Lower leg skin (tissue), 4 donors: Measurements from ENCODE around the gene WNT8B. TPM values are rescaled to one million over a fixed set of nuclear protein-coding genes. Genes with fewer than 3 reads are reported as not detected.
A peak's percentile ranks its signal among the peaks of the same experiment; 100 is the strongest.

Source experiments
- DNase-seq, 2 donors: peaks; one replicate each; pipeline ENCODE4 v3.0.0-alpha.2; 2019; ENCODE audit warnings: low spot score in 2 of 2
- H3K4me3 ChIP-seq: fragments of 200-600 bp; sonication (generic); 2 replicates; pipeline ENCODE4 v1.5.1; 2017; ENCODE audit warnings: mild to moderate bottlenecking, low read depth; ENCODE audit not compliant: poor library complexity, severe bottlenecking
- CTCF ChIP-seq, 3 donors: fragments of 450-650 bp; IDR thresholded peaks; one replicate each; pipeline ENCODE4 v1.5.1; 2016; ENCODE audit warnings: antibody characterized with exemption in 3 of 3, mild to moderate bottlenecking in 3 of 3, moderate library complexity in 2 of 3
- POLR2A ChIP-seq, 2 donors: fragments of 450-650 bp; IDR thresholded peaks; one replicate each; pipeline ENCODE4 v1.6.1; 2016 to 2017; ENCODE audit warnings: antibody characterized with exemption in 2 of 2, mild to moderate bottlenecking in 1 of 2, moderate library complexity in 1 of 2
- WGBS, 2 donors: methylation state at CpG; one replicate each; pipeline ENCODE4 v1.1.5; 2018; 5-methylcytosine and 5-hydroxymethylcytosine counted together
- intact Hi-C: fragments of 100-400 bp; cut with DNase I; formaldehyde crosslinking; loops from one replicate; pipeline ENCODE4 v1.15.0; 2023; ENCODE audit warnings: low total_unique reads
- total RNA-seq, 4 donors: library from RNA; depleted of rRNA; stranded (reverse); fragments of >200 nt; gene quantifications; one replicate each; pipeline ENCODE4 v1.1.0, GENCODE V29; 2016

The WNT8B gene
- total RNA-seq, 4 donors from 2014 or later = 0.42 TPM; not detected in 3

DNA sequence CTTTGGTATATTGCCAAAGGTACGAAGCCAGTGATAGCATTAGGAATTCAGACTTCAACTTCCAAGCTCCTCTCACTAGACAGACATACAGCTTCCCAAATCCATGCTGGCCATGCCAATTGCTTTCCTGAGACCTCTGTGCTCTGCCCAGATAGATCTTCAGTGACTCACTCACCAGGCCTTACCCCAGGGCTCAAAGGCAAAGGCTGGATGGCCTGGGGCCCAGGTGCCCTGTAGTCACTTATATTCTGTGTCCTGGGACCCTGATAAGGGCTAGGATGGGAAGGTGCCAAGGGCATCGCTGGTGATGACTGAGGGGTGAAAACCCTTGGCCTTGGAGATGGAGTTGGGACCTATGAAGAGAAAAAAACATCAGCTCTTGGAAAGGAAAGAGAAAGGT, 27.7 kb downstream of the WNT8B start:
- peak in 1 of 2 donors; percentile 65 for DNase-seq

DNA sequence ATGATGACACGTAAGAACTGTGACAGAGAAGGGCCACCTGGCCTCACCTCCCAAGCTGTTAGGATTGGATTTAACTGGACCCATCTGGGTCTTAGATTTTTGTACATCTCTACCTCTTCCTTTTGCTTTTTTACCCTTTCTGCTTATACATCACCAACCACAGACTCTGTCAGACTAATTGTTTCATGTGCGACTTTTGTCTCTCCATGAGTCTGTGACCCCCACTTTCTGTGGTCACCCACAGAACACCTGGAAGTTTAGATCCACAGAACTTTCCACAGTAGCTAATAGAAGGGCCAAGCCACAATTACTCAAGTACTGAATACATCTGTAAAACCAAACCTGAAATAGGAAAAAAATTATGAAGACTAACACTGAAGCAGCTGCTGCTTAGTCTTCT, 33.8 kb downstream of the WNT8B start:
- no peak for TF ChIP-seq CTCF (IDR thresholded peaks at IDR 0.05)
- no peak for TF ChIP-seq POLR2A (IDR thresholded peaks at IDR 0.05)
- intact Hi-C loops = no loop called here
- WGBS, 2 donors = 91 to 98% methylated on average over 2 of the region's 2 CpGs

More for the DNA sequence above, 27.7 kb downstream of the WNT8B start:
- no peak for TF ChIP-seq POLR2A (IDR thresholded peaks at IDR 0.05)
- no peak for TF ChIP-seq CTCF (IDR thresholded peaks at IDR 0.05)
- intact Hi-C loops = no loop called here
- WGBS, 2 donors = 94% methylated on average over 2 of the region's 2 CpGs
- no peak overlapping the region for H3K4me3 ChIP-seq

GRCh38 chr10:100498059-100498458, 35.2 kb downstream of the WNT8B start:
- no peak overlapping the region for H3K4me3 ChIP-seq
- no peak for DNase-seq
- 95 to 100% methylated on average over 4 of the region's 4 CpGs for WGBS, 2 donors
- intact Hi-C loops = no loop called here
- TF ChIP-seq POLR2A (IDR thresholded peaks at IDR 0.05) (no peak), CTCF (IDR thresholded peaks at IDR 0.05) (no peak)

More for the DNA sequence above, 33.8 kb downstream of the WNT8B start:
- no peak for DNase-seq
- H3K4me3 ChIP-seq = no peak overlapping the region

DNA sequence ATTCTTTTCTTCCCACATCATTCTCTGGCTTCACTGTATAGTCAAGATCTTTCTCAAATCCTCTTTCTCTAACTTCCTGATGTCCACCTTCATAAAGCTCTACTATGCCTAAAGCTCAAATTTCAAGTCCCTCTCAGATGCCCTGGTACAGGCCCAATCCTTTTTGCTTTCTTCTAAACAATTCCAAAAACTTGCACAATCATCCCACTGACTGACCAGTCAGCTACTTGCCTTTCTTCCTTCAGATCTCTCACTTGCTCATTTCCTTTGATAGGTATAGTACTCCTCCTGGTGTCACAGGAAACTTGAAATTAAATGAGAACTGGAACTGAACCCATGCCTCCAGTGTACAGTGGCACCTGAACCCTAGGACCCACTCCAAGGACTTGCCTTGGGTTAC, 38.6 kb downstream of the WNT8B start:
- no peak for DNase-seq
- H3K4me3 ChIP-seq = no peak overlapping the region
- TF ChIP-seq CTCF (IDR thresholded peaks at IDR 0.05) (no peak), POLR2A (IDR thresholded peaks at IDR 0.05) (no peak)
- intact Hi-C loops = no loop called here

GRCh38 chr10:100502926-100503494, 40.2 kb downstream of the WNT8B start:
- no peak for TF ChIP-seq POLR2A (IDR thresholded peaks at IDR 0.05)
- no peak for TF ChIP-seq CTCF (IDR thresholded peaks at IDR 0.05)
- H3K4me3 ChIP-seq = no peak overlapping the region
- DNase-seq = no peak
- 63 to 71% methylated on average over 1 of the region's 1 CpG for WGBS, 2 donors
- intact Hi-C loops = no loop called here

DNA sequence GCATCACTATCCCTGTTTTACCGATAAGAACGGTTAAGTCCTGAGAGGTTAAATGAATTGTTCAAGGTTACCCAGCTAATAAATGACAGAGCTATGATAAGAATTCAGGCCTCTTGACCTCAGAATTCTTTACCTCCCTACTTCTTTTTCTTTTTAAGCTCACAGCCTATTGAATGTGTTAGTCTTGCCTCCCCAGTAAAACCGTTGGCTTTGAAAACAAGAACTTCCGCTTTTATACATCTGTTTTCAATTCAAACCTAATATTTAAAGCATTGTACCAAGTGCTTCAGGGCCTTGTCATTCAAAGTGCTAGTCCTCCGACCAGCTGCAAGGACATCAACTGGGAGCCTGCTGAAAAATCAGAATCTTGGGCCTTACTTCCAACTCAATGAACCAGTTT, 41.3 kb downstream of the WNT8B start:
- WGBS, 2 donors = 71 to 72% methylated on average over 5 of the region's 5 CpGs
- no peak overlapping the region for H3K4me3 ChIP-seq
- DNase-seq = no peak
- intact Hi-C loops = no loop called here
- TF ChIP-seq CTCF (IDR thresholded peaks at IDR 0.05) = no peak
- no peak for TF ChIP-seq POLR2A (IDR thresholded peaks at IDR 0.05)
